ENCODE data around the gene SLMAP. TPM values are rescaled to one million over a fixed set of nuclear protein-coding genes. Genes with fewer than 3 reads are reported as not detected.

The SLMAP gene
- total RNA-seq, 2 donors from 2014 or later: 221 to 239 TPM

- peak; percentile 22 for DNase-seq (ENCODE audit: low spot score)
- Histone ChIP-seq H3K36me3 (peaks cover 5% of the 10 kb centered on the region), H3K9me3 (no peaks in the 10 kb centered on the region), H3K27me3 (replicated peaks; ENCODE audit: insufficient read depth) (no peaks in the 10 kb centered on the region), H3K27ac (peak overlapping the region; percentile 73 to 80), H3K4me1 (ENCODE audit: control insufficient read depth in 1 of 2, low read depth in 2 of 2) (peaks cover 29 to 43% of the 10 kb centered on the region in 2 donors), H3K4me3 (peak overlapping the region; percentile 97)
- no peak for TF ChIP-seq CTCF (IDR thresholded peaks at IDR 0.05)
- ATAC-seq (ENCODE audit: insufficient number of reproducible peaks, low FRiP score, low read depth): peak; percentile 11
Measured at GRCh38 chr3:57756528-57757401, 656 bp downstream of the SLMAP start.

DNA sequence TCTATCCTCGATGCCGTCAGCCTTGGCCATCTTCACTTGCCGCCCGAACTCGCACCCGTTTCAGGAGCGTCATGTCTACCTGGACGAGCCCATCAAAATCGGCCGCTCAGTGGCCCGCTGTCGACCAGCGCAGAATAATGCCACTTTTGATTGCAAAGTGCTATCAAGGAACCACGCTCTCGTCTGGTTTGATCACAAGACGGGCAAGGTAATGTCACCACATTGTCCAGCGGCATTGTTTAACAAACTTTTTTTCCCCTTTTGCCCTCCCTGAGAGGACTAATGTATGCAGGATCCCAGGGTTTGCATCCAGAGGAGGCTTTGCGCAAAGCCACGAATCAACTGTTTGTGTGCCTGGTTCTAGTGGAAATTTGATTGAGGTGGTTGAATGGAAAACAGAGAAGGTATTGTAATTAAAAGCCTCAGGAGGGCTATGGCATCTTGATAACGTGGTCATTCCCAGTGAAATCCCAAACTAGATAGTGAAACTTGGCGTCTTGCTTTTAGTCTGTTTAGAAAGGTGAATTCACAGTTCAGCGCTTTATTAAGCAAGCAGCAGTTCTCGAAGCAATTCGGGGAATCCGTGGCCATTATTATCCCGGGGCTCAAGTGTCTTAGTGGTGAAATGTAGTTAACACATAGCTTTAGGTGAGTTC, 1.7 kb downstream of the SLMAP start:
- peaks cover 29 to 43% of the 10 kb centered on the region in 2 donors for H3K4me1 ChIP-seq (ENCODE audit: control insufficient read depth in 1 of 2, low read depth in 2 of 2)
- no peak overlapping the region for H3K27ac ChIP-seq
- ATAC-seq (ENCODE audit: insufficient number of reproducible peaks, low FRiP score, low read depth) (no peak), DNase-seq (ENCODE audit: low spot score) (no peak)
- H3K9me3 ChIP-seq: no peaks in the 10 kb centered on the region
- no peaks in the 10 kb centered on the region for H3K27me3 ChIP-seq (replicated peaks; ENCODE audit: insufficient read depth)
- no peak for TF ChIP-seq CTCF (IDR thresholded peaks at IDR 0.05)
- H3K36me3 ChIP-seq: peaks cover 5% of the 10 kb centered on the region
- peak overlapping the region; percentile 97 for H3K4me3 ChIP-seq

GRCh38 chr3:57758686-57759085, 2.6 kb downstream of the SLMAP start:
- DNase-seq (ENCODE audit: low spot score) (no peak), ATAC-seq (ENCODE audit: insufficient number of reproducible peaks, low FRiP score, low read depth) (no peak)
- Histone ChIP-seq H3K27ac (no peak overlapping the region), H3K27me3 (replicated peaks; ENCODE audit: insufficient read depth) (no peaks in the 10 kb centered on the region), H3K9me3 (no peaks in the 10 kb centered on the region), H3K4me1 (ENCODE audit: control insufficient read depth in 1 of 2, low read depth in 2 of 2) (peaks cover 29 to 52% of the 10 kb centered on the region in 2 donors), H3K4me3 (peak overlapping the region; percentile 97), H3K36me3 (peaks cover 5% of the 10 kb centered on the region)
- no peak for TF ChIP-seq CTCF (IDR thresholded peaks at IDR 0.05)

DNA sequence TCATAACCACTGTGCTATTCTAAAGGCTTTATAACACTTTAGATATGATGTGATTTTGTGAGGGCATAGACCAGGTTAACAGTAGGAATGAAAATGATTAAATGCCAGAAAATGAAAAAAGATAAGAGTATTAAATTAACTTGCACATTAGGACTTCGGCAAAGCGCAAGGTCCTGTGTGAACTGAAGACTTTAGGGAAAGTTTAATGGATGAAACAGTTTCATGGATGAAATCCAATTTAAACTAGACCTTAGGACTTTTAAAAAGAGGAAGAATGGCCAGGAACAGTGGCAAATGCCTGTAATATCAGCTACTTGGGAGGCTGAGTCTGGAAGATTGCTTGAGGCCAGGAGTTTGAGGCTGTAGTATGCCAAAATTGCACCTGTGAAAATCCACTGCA, 8.7 kb downstream of the SLMAP start:
- DNase-seq (ENCODE audit: low spot score) (no peak), ATAC-seq (ENCODE audit: insufficient number of reproducible peaks, low FRiP score, low read depth) (no peak)
- H3K27ac ChIP-seq: no peak overlapping the region
- peaks cover 7 to 43% of the 10 kb centered on the region in 2 donors for H3K4me1 ChIP-seq (ENCODE audit: control insufficient read depth in 1 of 2, low read depth in 2 of 2)
- no peak for TF ChIP-seq CTCF (IDR thresholded peaks at IDR 0.05)
- no peak overlapping the region for H3K4me3 ChIP-seq
- H3K9me3 ChIP-seq: no peaks in the 10 kb centered on the region
- peaks cover 2% of the 10 kb centered on the region for H3K36me3 ChIP-seq
- no peaks in the 10 kb centered on the region for H3K27me3 ChIP-seq (replicated peaks; ENCODE audit: insufficient read depth)

- H3K4me3 ChIP-seq: no peak overlapping the region
Measured at GRCh38 chr3:57768595-57768994, 12.5 kb downstream of the SLMAP start.

More at GRCh38 chr3:57768595-57768994, 12.5 kb downstream of the SLMAP start:
- no peaks in the 10 kb centered on the region for H3K9me3 ChIP-seq
- no peak for ATAC-seq (ENCODE audit: insufficient number of reproducible peaks, low FRiP score, low read depth)
- no peaks in the 10 kb centered on the region for H3K36me3 ChIP-seq
- H3K27ac ChIP-seq: no peak overlapping the region
- no peak for DNase-seq (ENCODE audit: low spot score)
- H3K4me1 ChIP-seq (ENCODE audit: control insufficient read depth in 1 of 2, low read depth in 2 of 2): peaks cover 0 to 22% of the 10 kb centered on the region in 2 donors
- no peak for TF ChIP-seq CTCF (IDR thresholded peaks at IDR 0.05)
- H3K27me3 ChIP-seq (replicated peaks; ENCODE audit: insufficient read depth): no peaks in the 10 kb centered on the region
